ENCODE measurements around the gene MPV17.
"Not testable (repeated sequence)": the region's sequence is repeated elsewhere in the genome, so short reads cannot be mapped to it uniquely, and the experiment has no call there.

GRCh38 chr2:27319839-27320238 is 3.1 kb downstream of the MPV17 start:
- TF ChIP-seq CTCF (conservative IDR thresholded peaks at IDR 0.05); ZFX (IDR thresholded peaks at IDR 0.05): not testable (repeated sequence)

Measured in C4-2B (cell line).